ENCODE data around the gene ENOX2.

Gene ENOX2

GRCh38 chrX:130696542-130696941 lies 206.5 kb downstream of the ENOX2 start:
- no peak for DNase-seq

GRCh38 chrX:130695931-130696330 lies 207.1 kb downstream of the ENOX2 start:
- DNase-seq: no peak

DNA sequence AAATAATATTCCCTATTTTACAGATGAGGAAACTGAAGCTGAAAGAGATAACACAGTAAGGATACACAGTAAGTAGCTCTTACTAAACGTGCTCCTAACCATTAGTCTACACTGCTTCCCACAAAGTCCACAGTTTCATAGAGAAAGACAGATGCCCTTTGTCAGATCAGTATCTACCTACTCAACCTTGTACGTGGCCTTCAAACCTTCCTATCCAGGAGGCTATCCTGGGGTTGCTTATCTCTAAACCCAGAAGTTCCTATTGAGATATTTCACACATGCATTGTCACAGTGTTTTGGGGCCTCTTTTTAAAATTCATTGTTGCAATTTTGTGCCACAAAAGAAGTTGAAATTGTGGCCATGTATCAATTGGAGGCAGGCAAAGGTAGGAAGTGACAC lies 208.0 kb downstream of the ENOX2 start:
- no peak for DNase-seq

DNA sequence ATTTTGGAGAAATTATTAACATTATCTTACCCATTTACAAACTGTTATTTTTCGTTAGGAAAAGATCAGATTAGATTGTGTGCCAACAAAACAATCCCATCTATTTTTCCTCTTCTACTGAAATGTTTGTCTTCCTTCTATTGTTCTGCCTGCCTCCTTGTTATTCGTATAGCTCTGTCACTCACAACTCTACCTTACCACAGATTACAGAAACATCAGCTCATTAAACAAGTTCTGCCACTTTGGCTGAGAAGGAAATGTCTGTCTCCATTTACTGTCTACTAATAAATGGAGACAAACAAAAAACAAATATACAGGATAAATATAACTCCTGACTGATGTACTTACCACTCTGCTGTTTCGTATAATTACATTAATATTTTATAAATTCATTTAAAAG lies 211.4 kb downstream of the ENOX2 start:
- no peak for DNase-seq

DNA sequence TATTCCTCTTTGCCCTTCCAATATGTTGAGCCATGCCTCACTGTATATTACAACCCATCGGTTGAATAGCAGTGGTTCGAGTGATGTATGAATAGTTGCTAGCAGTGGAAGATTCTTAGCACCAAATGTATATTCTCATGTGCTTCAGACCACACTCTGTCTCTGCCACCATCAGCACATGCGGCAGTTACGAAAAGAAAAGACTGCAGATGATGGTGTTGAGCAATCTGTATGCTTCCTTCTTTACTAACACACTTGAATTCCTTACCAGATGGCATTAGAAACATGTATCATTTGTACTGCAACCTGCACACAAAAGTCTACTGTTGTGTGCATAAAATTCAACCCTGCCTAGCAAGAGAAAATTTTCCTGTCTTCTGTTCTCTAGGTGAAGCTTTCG lies 214.6 kb downstream of the ENOX2 start:
- DNase-seq: peak; percentile 16 to 28

GRCh38 chrX:130682990-130683389 lies 220.0 kb downstream of the ENOX2 start:
- no peak for DNase-seq

DNA sequence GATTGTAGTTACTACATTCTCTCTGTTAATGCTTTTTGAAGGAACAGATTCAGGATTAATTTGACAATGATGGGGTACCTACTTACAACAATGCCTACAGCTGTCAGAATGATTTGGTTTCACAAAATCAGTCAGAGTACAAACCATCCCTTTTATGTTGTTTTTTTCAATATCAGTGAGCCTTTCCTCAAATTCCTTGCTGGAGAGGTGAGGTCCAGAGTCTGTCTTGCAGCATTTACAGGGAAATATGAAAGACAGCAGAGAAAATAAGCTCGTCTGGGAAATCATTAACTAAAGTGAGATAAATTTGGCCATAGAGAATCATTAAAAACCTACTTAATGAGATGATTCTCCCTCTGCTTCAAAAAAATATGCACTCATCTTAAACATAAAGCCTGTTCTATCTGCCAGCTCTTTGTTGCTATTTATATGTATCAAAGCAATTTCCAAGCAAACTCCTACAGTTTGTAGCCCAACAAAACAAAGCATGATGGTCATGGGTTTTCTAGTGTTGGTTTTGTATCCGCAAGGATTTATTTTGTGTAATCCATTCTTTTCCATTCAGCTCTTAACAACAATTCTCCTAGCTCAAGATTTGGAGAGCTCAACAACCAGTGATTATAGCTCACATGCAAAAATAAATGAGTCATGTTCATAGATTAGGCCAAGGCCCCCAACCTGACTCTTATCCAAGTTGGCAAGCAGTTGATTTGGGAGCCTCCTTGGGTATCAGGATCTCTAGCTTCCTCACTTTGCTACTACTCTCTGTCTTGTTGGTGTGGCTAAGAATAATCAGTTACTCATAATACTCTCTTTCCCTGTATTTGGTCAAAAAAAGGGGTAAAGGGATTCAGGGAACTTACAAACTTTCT lies 222.6 kb downstream of the ENOX2 start:
- DNase-seq: no peak

DNA sequence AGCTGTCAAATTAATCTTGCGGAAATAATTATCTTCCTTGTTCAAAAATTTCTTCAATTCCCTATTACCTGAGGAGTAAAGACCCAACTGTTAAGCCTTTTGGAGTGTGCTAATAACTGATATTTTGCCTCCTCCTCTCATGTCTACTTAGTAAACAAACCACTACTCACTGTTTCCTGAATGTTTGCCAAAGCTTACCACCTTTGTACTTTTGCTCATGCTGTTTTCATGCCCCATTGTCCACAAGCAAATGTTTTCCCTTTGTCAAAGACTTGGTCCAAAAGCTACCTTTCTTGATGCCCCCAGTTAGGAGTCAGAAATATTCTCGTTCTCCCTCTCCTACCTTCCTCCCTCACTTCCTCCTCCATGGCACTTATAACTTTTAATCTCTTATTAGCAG lies 226.1 kb downstream of the ENOX2 start:
- no peak for DNase-seq

DNA sequence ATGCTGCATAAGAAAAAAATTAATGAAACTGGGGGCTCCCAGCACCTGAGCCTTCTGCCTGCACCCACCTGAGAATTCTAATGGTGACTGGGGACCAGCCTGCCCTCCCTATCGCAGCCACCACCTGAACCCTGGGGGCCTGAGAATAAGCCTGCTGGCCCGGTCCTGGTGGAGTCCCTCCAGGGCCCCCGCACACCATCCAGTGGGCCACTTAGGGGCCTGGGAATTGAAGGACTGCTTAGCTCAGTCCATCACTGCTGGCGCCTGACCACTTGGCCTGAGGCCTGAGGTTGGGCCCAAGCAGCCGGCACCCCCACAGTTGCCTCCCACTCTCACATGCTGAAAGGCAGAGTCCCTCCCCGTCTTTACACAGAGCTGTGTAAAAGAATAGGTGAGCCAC lies 230.8 kb downstream of the ENOX2 start:
- DNase-seq: no peak

DNA sequence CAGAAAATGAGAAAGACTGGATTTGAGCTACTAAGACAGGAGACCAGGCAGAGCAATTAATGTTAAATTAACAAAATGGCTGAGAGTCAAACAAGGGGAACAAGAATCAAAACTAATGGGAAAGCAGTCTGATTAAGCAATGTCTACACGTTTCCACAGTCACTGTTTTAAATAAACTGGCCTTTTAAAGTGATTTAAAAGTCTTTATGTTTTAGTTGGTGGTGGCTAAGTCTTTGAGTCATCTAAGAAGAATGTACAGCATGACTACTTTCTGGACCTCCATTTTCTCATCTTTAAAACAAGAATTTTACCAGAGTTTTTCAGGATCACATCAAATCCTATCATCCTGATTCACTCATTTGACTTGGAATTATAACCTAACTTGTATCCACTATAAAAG lies 233.8 kb downstream of the ENOX2 start:
- no peak for DNase-seq

DNA sequence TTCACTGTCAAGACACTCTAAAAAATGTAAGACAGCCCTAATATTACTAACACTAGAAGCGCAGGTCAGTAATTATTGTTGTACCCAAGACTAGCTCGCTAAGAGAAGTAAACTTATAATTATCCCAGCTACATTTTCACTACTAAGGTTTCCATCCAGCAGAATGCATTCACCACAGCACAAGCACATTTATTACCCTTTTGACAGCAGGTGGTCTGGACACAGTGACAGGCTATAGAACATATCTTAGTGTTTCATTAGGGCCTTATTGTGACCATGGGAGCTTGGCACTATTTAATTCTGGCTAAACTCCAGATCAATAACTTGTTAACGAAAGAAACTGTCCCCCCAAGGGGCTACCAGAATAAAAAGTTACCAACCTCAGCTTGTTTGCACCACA lies 237.7 kb downstream of the ENOX2 start:
- no peak for DNase-seq

- no peak for DNase-seq
These were observed 244.7 kb downstream of the ENOX2 start for GRCh38 chrX:130658310-130658709.

DNA sequence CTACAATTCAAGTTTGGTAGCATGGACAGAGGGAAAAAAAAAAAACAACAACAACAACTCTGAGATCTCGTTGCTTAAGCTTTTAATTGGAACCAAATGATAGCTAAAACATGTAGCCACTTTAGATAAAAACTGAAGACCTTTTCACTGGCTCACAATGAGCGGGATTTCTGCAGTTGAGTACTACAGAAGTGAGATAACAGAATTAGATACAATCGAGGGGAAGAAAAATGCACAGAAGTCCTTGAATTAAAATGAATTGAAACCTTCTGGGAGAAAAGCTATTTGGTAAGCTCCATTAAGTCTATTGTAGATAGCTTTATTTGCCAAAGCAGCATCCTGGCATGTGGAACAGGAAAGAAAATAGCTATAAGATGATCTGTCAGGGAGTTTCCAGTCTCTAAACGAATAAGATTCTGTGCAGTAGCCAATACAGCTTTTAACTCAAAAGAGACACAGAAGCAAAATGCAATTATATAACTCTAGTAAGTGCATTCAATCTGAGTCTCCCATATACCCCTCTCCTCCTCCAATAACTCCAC lies 248.5 kb downstream of the ENOX2 start:
- DNase-seq: no peak

- no peak for DNase-seq
These were observed 250.0 kb downstream of the ENOX2 start for GRCh38 chrX:130652824-130653578.

DNA sequence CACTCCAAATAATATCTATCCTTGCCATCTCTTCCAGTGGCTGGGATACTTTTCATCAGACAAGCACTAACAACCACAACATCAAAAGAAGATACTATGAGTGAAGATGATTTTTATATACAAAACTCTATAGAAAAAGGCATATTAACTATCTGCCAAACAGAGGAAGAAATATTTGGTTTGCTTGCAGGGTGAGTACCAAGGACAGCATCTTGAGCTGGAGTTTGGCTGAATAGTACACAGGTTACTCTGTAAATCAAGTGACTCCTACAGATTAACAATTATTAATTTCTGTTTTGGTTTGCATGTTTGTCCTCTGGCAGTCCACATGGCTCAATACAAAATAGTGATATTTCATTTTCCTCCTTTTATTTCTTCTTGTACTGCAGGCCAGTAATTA lies 253.3 kb downstream of the ENOX2 start:
- no peak for DNase-seq

DNA sequence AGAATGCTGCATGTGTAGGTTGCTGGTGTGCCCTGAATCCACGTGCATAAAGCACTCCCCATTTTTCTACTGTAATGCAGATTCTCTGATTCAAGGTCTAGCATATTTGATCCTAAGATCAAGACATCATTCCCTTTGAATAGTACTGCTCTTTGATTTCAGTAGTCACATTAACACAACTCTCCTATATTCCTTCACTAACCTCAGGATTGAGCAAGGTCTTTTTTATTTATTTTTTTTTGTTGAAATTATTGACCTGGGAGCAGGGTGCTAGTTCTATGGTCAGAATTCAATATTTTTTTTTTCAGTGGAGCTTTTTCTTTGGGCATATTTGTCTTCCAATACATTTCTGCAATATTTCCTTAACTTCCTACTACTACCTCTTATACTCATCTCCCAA lies 255.5 kb downstream of the ENOX2 start:
- DNase-seq: no peak

GRCh38 chrX:130645955-130646583 lies 256.9 kb downstream of the ENOX2 start:
- DNase-seq: no peak

- DNase-seq: no peak
These were observed 265.4 kb downstream of the ENOX2 start for GRCh38 chrX:130637591-130637990.

GRCh38 chrX:130636277-130636676 lies 266.7 kb downstream of the ENOX2 start:
- DNase-seq: no peak

- DNase-seq: no peak
These were observed 272.0 kb downstream of the ENOX2 start for GRCh38 chrX:130631011-130631410.

DNA sequence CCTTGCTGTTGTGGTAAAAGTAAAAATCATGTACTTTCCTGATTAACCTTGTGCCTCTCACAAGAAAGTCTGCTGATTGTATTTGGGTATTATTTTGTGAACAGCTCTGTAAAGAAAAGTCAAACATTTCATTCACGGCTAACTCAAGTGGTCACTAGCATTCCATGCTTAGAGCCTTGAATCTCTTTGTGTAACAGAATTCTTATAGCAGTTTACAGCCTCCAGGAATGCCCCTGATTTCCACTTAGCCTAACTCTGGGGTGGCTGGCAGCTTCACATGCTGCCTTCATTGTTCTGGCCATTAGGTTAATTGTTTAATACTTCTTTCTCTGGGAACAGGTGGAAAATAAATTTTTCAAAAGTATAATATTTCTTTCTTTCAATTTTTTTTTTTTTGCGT lies 274.5 kb downstream of the ENOX2 start:
- no peak for DNase-seq

- DNase-seq: no peak
These were observed 276.5 kb downstream of the ENOX2 start for GRCh38 chrX:130626521-130626920.

DNA sequence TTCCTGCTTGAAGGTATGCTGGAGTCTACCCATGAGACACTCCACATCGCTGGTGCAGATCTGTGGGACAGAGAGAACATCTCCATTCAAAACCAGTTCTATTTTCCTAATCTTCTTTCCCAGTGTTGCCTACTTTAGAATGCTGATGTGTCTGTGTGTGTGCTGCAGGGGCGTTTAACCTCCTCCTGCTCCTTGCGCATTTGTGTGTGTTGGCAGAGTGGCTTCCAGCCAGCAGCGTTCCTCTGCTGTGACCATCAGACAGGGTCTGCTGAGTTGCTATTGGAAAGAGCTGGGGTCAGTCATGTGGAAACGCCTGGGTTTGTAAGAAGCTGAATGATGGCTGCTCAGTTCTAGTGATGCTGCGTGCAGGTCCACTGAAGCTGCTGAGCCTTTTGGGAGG lies 277.6 kb downstream of the ENOX2 start:
- DNase-seq: no peak

Measured in inflammatory macrophage (primary cell).